IPS-18a (cell line): Measurements from ENCODE around the gene DLG2.

Experiments
- H3K27ac ChIP-seq: one replicate; pipeline ENCODE4 v1.5.1; 2013; ENCODE audit warnings: low read length
- H3K27me3 ChIP-seq: one replicate; pipeline ENCODE4 v1.6.1; 2013; ENCODE audit warnings: mild to moderate bottlenecking, low read length; ENCODE audit not compliant: control insufficient read depth, insufficient read depth
- H3K36me3 ChIP-seq: one replicate; pipeline ENCODE4 v1.6.1; 2013; ENCODE audit warnings: low read depth, low read length; ENCODE audit not compliant: control insufficient read depth
- H3K4me1 ChIP-seq: one replicate; pipeline ENCODE4 v1.6.1; 2013; ENCODE audit warnings: low read depth, low read length; ENCODE audit not compliant: control insufficient read depth
- H3K4me3 ChIP-seq: one replicate; pipeline ENCODE4 v1.5.1; 2013; ENCODE audit warnings: low read length
- H3K9ac ChIP-seq: one replicate; pipeline ENCODE4 v1.6.1; 2013; ENCODE audit warnings: mild to moderate bottlenecking, low read length, moderate library complexity
- H3K9me3 ChIP-seq: one replicate; pipeline ENCODE4 v1.6.1; 2013; ENCODE audit warnings: low read depth, low read length; ENCODE audit not compliant: control insufficient read depth

DLG2 gene

DNA sequence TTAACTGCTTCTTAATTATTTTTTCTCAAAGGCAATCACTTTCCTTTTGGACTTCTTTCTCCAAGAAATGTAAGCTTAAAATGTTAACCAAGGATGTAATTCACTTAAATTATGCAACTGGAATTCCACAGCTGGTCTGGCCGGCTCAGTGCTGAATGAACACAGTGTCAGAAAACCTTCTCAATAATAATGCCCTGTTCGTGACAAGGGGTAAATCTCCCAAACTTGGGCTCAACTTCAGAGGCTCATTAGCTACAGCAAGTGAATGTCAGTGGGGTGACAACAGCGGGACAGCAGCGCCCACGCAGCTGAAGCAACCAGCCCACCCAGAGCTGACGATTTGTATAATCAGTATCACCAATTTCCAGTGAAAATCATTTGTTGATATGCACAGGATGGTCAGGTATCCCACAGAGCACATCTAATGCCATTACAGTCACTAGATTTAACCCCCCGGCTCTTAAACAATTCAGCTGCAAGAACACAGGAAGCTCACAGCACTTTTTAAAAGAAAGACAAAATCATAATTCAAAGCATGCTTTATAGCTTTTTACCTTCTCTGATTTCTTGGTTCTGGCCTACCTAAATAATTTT is 704.8 kb downstream of the DLG2 start:
- Histone ChIP-seq H3K27ac (no peak overlapping the region), H3K36me3 (no peaks in the 10 kb centered on the region), H3K4me1 (peaks cover 43% of the 10 kb centered on the region), H3K9me3 (no peaks in the 10 kb centered on the region), H3K27me3 (peaks cover 8% of the 10 kb centered on the region), H3K9ac (peak overlapping the region; percentile 8), H3K4me3 (peak overlapping the region; percentile 38)

DNA sequence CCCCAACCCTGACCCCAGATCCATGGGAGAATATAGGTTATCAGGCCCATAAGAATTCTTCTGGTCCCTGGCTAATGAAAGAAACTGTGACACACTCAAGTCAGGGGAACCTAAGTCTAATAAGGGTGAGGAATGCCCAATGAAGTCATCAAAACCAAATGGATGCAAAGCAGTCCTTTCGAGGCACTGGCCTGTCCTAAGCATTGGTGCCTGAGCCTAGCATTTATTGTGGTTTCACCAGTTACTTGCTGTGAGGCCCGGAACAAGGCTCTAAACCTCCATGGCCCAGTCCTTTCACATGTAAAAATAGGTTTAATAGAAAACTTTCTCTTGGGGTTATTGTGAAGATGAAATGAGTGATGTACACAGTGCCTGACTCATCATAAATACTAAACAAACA is 712.6 kb downstream of the DLG2 start:
- H3K9me3 ChIP-seq = no peaks in the 10 kb centered on the region
- H3K27ac ChIP-seq = peak overlapping the region; percentile 43
- H3K27me3 ChIP-seq = no peaks in the 10 kb centered on the region
- no peak overlapping the region for H3K4me3 ChIP-seq
- no peak overlapping the region for H3K9ac ChIP-seq
- H3K4me1 ChIP-seq = peaks cover 12% of the 10 kb centered on the region
- H3K36me3 ChIP-seq = no peaks in the 10 kb centered on the region

DNA sequence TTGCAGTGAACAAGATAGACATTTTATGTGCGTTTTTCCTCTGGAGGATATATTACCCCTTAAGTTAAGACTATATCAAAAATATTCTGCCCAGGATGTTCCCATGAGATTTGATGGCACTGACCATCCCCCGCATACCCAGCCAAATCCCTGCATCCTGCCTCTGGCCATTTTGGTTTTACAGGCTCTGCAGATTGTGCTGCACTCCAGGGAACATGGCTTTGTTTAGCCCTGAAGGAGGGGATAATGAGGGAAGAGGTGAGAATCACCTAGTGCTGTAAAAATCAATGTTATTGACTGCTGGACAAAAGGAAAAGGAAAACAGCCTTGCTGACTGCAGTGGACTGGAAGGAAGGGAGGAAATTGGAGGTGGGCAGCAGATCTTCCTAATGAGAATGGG is 717.4 kb downstream of the DLG2 start:
- H3K4me3 ChIP-seq = no peak overlapping the region
- H3K27me3 ChIP-seq = no peaks in the 10 kb centered on the region
- H3K27ac ChIP-seq = no peak overlapping the region

DNA sequence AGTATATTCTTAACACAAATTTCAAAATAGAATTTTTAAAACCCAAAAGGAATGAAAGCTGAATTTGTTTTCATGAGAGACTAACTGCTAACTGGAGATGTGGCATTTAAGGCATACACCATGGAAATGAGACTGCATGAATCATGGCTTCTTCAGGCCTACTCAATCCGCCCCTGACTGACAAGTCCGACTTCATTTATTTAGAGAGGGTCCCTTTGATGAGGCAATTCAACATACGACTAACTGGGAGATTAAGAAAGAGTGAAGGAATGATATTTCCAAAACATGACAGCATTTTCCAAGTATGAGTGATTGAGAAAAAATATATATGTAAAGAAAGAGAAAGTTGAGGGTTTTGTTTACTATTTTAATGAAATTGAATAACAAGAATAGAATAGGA is 720.1 kb downstream of the DLG2 start:
- H3K9me3 ChIP-seq = no peaks in the 10 kb centered on the region
- H3K27me3 ChIP-seq = no peaks in the 10 kb centered on the region
- no peak overlapping the region for H3K27ac ChIP-seq
- peaks cover 10% of the 10 kb centered on the region for H3K4me1 ChIP-seq
- H3K4me3 ChIP-seq = no peak overlapping the region
- no peaks in the 10 kb centered on the region for H3K36me3 ChIP-seq
- no peak overlapping the region for H3K9ac ChIP-seq

More for the DNA sequence above, 717.4 kb downstream of the DLG2 start:
- H3K9me3 ChIP-seq = no peaks in the 10 kb centered on the region
- no peaks in the 10 kb centered on the region for H3K36me3 ChIP-seq
- no peak overlapping the region for H3K9ac ChIP-seq
- peaks cover 16% of the 10 kb centered on the region for H3K4me1 ChIP-seq

DNA sequence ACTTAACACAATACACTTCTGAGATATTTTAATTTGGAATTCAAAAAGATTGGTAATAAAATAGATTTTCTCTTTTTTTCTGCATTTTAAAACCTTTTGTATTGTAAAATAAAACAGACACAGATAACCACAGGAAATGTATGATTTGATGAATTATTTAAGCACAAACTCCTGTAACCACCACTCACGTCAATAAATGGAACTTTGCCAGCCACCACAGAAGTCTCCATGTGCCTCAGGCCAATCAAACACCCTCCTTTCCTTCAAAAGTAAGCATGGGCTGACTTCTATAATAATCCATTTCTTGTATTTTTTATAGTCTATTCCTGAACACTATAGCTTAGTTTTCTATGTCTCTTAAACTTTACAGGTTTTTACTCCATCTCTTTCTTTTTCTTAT is 721.7 kb downstream of the DLG2 start:
- Histone ChIP-seq H3K4me1 (peaks cover 10% of the 10 kb centered on the region), H3K9ac (no peak overlapping the region), H3K36me3 (no peaks in the 10 kb centered on the region), H3K4me3 (no peak overlapping the region), H3K27ac (no peak overlapping the region), H3K27me3 (no peaks in the 10 kb centered on the region), H3K9me3 (no peaks in the 10 kb centered on the region)

DNA sequence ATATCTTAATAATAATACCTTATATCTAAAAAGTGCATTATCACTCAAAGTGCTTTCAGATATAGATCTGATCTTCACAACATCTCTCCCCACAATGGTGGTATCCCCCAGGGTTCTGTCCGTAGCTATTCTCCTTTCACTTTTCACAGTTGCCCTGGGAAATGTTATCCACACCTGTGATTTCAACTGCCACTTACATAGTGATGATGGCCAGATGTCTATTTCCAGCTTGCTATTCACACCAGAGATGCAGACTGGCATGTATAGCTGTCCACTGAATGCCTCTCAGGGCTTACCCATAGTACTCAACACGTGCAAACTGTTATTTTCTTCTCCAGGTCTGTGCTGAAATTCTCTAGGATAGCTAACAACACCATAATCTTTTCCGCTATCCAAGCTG is 724.7 kb downstream of the DLG2 start:
- no peak overlapping the region for H3K27ac ChIP-seq
- no peaks in the 10 kb centered on the region for H3K9me3 ChIP-seq
- no peaks in the 10 kb centered on the region for H3K4me1 ChIP-seq
- no peak overlapping the region for H3K9ac ChIP-seq
- H3K4me3 ChIP-seq = no peak overlapping the region
- no peaks in the 10 kb centered on the region for H3K27me3 ChIP-seq
- H3K36me3 ChIP-seq = no peaks in the 10 kb centered on the region

DNA sequence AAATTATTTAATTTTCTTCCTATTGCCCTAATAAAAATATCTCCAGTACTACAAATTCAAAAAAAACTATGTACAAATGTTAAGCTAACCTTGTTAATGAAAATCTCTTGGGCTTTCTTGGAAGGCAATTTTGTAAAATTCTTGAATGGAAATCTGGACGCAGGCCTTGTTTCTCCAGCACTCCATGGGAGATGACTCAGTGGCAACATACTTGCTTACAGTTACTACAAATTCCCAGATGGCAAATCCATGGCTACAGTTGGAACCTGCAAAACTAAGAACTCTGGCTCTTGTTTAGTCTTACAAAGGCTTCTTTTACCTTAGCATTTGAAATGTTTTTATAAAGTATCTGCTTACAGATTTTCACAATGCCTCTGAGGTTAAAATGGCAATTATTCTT is 725.2 kb downstream of the DLG2 start:
- Histone ChIP-seq H3K4me1 (no peaks in the 10 kb centered on the region), H3K36me3 (no peaks in the 10 kb centered on the region), H3K27ac (no peak overlapping the region), H3K9ac (no peak overlapping the region), H3K9me3 (no peaks in the 10 kb centered on the region), H3K4me3 (no peak overlapping the region), H3K27me3 (no peaks in the 10 kb centered on the region)

DNA sequence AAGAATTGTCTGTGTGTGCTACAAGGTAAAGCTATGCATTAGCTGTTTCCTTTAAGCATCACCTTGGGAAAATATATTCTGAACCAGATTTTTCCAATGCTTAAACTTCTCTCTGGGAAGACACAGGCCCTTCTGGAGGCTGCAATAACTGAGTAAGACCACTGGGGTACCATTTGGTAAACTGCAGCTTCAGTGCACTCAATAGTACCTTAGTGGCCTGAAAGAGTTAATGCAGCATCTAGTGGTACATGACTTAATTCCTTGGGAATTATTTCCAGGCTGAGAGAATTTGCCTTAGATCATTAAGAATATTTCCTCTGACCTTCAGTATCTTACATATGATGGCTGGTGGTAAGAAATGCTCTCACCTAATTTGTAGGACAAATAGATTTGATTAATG is 727.4 kb downstream of the DLG2 start:
- Histone ChIP-seq H3K27ac (no peak overlapping the region), H3K4me1 (no peaks in the 10 kb centered on the region), H3K9me3 (no peaks in the 10 kb centered on the region), H3K4me3 (no peak overlapping the region), H3K36me3 (no peaks in the 10 kb centered on the region), H3K27me3 (no peaks in the 10 kb centered on the region), H3K9ac (no peak overlapping the region)

DNA sequence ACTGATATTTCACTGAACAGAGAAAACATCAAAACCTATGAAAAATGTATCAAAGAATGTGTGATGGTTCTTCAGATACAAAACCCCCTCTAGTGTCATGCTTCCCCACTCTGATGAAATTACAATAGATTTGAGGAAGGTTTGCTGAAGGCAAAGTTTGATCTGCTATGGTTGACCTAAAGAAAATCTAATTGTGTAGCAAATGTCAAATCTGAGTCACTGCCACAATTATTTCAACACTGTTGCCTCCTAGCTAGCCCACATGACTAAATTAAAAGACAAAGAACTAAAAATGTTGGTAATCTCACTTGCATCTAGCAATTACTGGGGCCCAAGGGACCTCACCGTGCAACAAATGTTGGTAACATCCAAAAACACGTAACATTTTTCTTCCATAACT is 728.0 kb downstream of the DLG2 start:
- H3K36me3 ChIP-seq = no peaks in the 10 kb centered on the region
- H3K4me3 ChIP-seq = no peak overlapping the region
- no peak overlapping the region for H3K27ac ChIP-seq
- H3K4me1 ChIP-seq = no peaks in the 10 kb centered on the region
- no peaks in the 10 kb centered on the region for H3K27me3 ChIP-seq
- no peaks in the 10 kb centered on the region for H3K9me3 ChIP-seq
- no peak overlapping the region for H3K9ac ChIP-seq

DNA sequence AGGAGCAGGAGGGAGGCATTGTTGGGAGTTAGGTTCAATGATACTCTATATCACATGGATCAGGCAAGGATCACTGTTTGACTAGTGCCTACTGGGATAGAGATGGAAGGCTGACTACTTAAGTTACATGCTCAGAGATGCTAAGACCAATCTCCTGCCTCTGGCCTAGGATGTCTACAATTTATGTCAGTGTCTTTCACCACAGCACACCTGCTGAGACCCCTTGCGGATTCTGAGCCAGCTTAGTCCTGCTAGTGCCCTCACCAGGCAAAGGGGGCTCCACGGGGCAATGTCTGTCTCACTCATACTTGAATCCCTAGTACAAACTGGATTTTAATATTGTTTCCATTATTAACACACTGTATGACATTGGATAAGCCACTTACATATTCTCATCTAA is 732.5 kb downstream of the DLG2 start:
- H3K36me3 ChIP-seq = no peaks in the 10 kb centered on the region
- no peaks in the 10 kb centered on the region for H3K9me3 ChIP-seq
- H3K4me3 ChIP-seq = no peak overlapping the region
- H3K27ac ChIP-seq = no peak overlapping the region
- no peak overlapping the region for H3K9ac ChIP-seq
- no peaks in the 10 kb centered on the region for H3K4me1 ChIP-seq
- H3K27me3 ChIP-seq = no peaks in the 10 kb centered on the region

DNA sequence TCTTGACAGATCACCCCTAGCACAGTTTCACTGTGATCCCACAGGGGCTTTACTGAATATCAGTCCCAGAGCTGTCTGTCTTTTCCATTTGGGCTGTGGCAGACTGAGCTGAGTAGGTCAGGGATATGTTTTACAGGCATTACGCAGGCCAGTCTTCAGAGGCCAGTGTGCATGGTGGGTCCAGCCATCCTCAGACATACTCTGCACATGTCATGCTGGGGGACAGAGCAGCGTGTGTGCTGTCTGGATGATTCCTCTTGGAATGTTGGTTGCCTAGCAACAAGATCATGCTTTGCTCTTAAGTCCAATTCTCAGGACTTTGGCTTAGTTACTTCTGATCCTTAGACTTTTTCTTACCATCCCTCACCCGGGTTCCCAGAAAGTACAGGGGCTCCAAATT is 736.5 kb downstream of the DLG2 start:
- Histone ChIP-seq H3K9ac (no peak overlapping the region), H3K4me1 (no peaks in the 10 kb centered on the region), H3K9me3 (no peaks in the 10 kb centered on the region), H3K27me3 (no peaks in the 10 kb centered on the region), H3K4me3 (no peak overlapping the region), H3K27ac (no peak overlapping the region), H3K36me3 (no peaks in the 10 kb centered on the region)

DNA sequence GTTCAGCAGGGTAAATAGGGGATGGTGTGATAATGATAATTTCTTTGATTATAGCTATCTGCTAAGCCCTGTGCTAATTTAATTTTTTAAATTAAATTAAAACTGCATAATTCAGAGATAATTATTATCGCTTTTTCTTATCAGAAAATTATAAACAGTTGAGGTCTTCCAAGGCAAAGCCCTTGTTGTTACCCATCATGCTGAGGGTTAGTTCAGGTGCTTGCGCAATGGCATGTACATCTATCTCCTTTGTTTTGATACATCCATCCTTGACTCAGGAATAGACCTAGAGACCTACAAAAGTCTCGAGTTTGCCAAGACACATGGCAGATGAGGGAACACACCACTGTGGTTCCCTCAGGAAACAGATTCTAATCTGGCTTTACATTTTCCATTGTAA is 737.6 kb downstream of the DLG2 start:
- Histone ChIP-seq H3K9ac (no peak overlapping the region), H3K27me3 (no peaks in the 10 kb centered on the region), H3K36me3 (no peaks in the 10 kb centered on the region), H3K9me3 (no peaks in the 10 kb centered on the region), H3K4me3 (no peak overlapping the region), H3K4me1 (no peaks in the 10 kb centered on the region), H3K27ac (no peak overlapping the region)
